G401 (cell line): ENCODE measurements around the gene CCNJL. TPM values are rescaled to one million over a fixed set of nuclear protein-coding genes. Genes with fewer than 3 reads are reported as not detected.
"Not testable (repeated sequence)": the region's sequence is repeated elsewhere in the genome, so short reads cannot be mapped to it uniquely, and the experiment has no call there.

Source experiments
- DNase-seq: peaks from one replicate; pipeline ENCODE4 v3.0.0-alpha.2; 2015; ENCODE audit warnings: low spot score
- in situ Hi-C: cut with HindIII; loops from 2 replicates; pipeline ENCODE4 v1.10.0; 2016; ENCODE audit warnings: low sequenced_read_pairs, mixed read lengths
- total RNA-seq: library from RNA; depleted of rRNA; stranded (reverse); fragments of >200 nt; shearing (Covaris generic); gene quantifications from 2 replicates; pipeline ENCODE4 v1.2.3, GENCODE V29; 2014

The CCNJL gene
- total RNA-seq, 1 experiment from 2014 or later = 5.4 TPM

- DNase-seq = peak; percentile 48
- in situ Hi-C loops = no loop called here
Measured at GRCh38 chr5:160271396-160271795, 41.0 kb downstream of the CCNJL start.

- in situ Hi-C loops = no loop called here
- peak; percentile 35 for DNase-seq
Measured at GRCh38 chr5:160270704-160271103, 41.7 kb downstream of the CCNJL start.

- DNase-seq = peak; percentile 72
Measured at GRCh38 chr5:160269017-160269416, 43.3 kb downstream of the CCNJL start.

GRCh38 chr5:160268121-160268520, 44.2 kb downstream of the CCNJL start:
- DNase-seq = no peak
- in situ Hi-C loops = no loop called here

More at GRCh38 chr5:160269017-160269416, 43.3 kb downstream of the CCNJL start:
- in situ Hi-C loops = no loop called here

GRCh38 chr5:160266752-160267345, 45.5 kb downstream of the CCNJL start:
- in situ Hi-C loops = no loop called here
- DNase-seq = no peak

- DNase-seq = no peak
- in situ Hi-C loops = no loop called here
Measured at GRCh38 chr5:160266044-160266443, 46.3 kb downstream of the CCNJL start.

GRCh38 chr5:160263326-160263855, 49.0 kb downstream of the CCNJL start:
- peak; percentile 54 for DNase-seq
- in situ Hi-C loops = no loop called here

GRCh38 chr5:160262151-160263074, 50.0 kb downstream of the CCNJL start:
- DNase-seq = no peak
- in situ Hi-C loops = no loop called here

GRCh38 chr5:160260881-160261815, 51.2 kb downstream of the CCNJL start:
- in situ Hi-C loops = no loop called here
- DNase-seq = no peak

GRCh38 chr5:160260006-160260775, 52.2 kb downstream of the CCNJL start:
- DNase-seq = peak; percentile 35
- in situ Hi-C loops = no loop called here

- in situ Hi-C loops = no loop called here
Measured at GRCh38 chr5:160259341-160259740, 53.0 kb downstream of the CCNJL start.

GRCh38 chr5:160254706-160255105, 57.7 kb downstream of the CCNJL start:
- DNase-seq = no peak

More at GRCh38 chr5:160259341-160259740, 53.0 kb downstream of the CCNJL start:
- no peak for DNase-seq

GRCh38 chr5:160253441-160253840, 58.9 kb downstream of the CCNJL start:
- no peak for DNase-seq
- in situ Hi-C loops = no loop called here

More at GRCh38 chr5:160254706-160255105, 57.7 kb downstream of the CCNJL start:
- in situ Hi-C loops = no loop called here

- DNase-seq = no peak
- in situ Hi-C loops = no loop called here
Measured at GRCh38 chr5:160252916-160253315, 59.4 kb downstream of the CCNJL start.

- in situ Hi-C loops = no loop called here
- DNase-seq = no peak
Measured at GRCh38 chr5:160251406-160252155, 60.8 kb downstream of the CCNJL start.

- DNase-seq = no peak
- in situ Hi-C loops = no loop called here
Measured at GRCh38 chr5:160250826-160251225, 61.5 kb downstream of the CCNJL start.

GRCh38 chr5:160250226-160250625, 62.1 kb downstream of the CCNJL start:
- DNase-seq = no peak
- in situ Hi-C loops = no loop called here

- in situ Hi-C loops = not testable (repeated sequence)
Measured at GRCh38 chr5:160249570-160249969, 62.8 kb downstream of the CCNJL start.

More at GRCh38 chr5:160249570-160249969, 62.8 kb downstream of the CCNJL start:
- DNase-seq = not testable (repeated sequence)
